HG02970 (cell line): ENCODE data around the gene SNAPC4.

Source experiments
- ATAC-seq: cut with Tn5 transposase; IDR thresholded peaks from one replicate; pipeline ENCODE4 v1.9.1; 2021; ENCODE audit warnings: mild to moderate bottlenecking, moderate library complexity, moderate number of reproducible peaks; ENCODE audit not compliant: unreplicated experiment, low FRiP score

SNAPC4 gene

GRCh38 chr9:136395020-136395340, 5.0 kb downstream of the SNAPC4 start:
- no peak for ATAC-seq

GRCh38 chr9:136394312-136395019, 5.5 kb downstream of the SNAPC4 start:
- ATAC-seq: no peak

- no peak for ATAC-seq
Measured at GRCh38 chr9:136393531-136393930, 6.4 kb downstream of the SNAPC4 start.

- no peak for ATAC-seq
Measured at GRCh38 chr9:136392538-136393449, 7.2 kb downstream of the SNAPC4 start.

GRCh38 chr9:136391737-136392537, 8.0 kb downstream of the SNAPC4 start:
- ATAC-seq: no peak

- ATAC-seq: no peak
Measured at GRCh38 chr9:136389396-136389795, 10.6 kb downstream of the SNAPC4 start.

- no peak for ATAC-seq
Measured at GRCh38 chr9:136387217-136387616, 12.8 kb downstream of the SNAPC4 start.

GRCh38 chr9:136386018-136386417, 14.0 kb downstream of the SNAPC4 start:
- no peak for ATAC-seq

GRCh38 chr9:136385015-136385414, 15.0 kb downstream of the SNAPC4 start:
- ATAC-seq: no peak

- ATAC-seq: no peak
Measured at GRCh38 chr9:136383436-136383835, 16.5 kb downstream of the SNAPC4 start.

- no peak for ATAC-seq
Measured at GRCh38 chr9:136381966-136382513, 17.9 kb downstream of the SNAPC4 start.

- ATAC-seq: no peak
Measured at GRCh38 chr9:136381311-136381710, 18.7 kb downstream of the SNAPC4 start.

- ATAC-seq: no peak
Measured at GRCh38 chr9:136380381-136380780, 19.6 kb downstream of the SNAPC4 start.

- no peak for ATAC-seq
Measured at GRCh38 chr9:136379891-136380290, 20.1 kb downstream of the SNAPC4 start.

GRCh38 chr9:136379401-136379800, 20.6 kb downstream of the SNAPC4 start:
- ATAC-seq: no peak

GRCh38 chr9:136379003-136379287, 21.0 kb downstream of the SNAPC4 start:
- ATAC-seq: no peak

- ATAC-seq: no peak
Measured at GRCh38 chr9:136378170-136379002, 21.6 kb downstream of the SNAPC4 start.

- no peak for ATAC-seq
Measured at GRCh38 chr9:136377341-136378169, 22.4 kb downstream of the SNAPC4 start.

GRCh38 chr9:136376457-136376856, 23.5 kb downstream of the SNAPC4 start:
- ATAC-seq: no peak
